Measurements from ENCODE around the gene ZFX. TPM values are rescaled to one million over a fixed set of nuclear protein-coding genes. Genes with fewer than 3 reads are reported as not detected.

Gene ZFX
- total and polyA plus RNA-seq, 4 experiments from 2014 or later, result 33.7 to 72.2 (median 56.6) TPM

DNA sequence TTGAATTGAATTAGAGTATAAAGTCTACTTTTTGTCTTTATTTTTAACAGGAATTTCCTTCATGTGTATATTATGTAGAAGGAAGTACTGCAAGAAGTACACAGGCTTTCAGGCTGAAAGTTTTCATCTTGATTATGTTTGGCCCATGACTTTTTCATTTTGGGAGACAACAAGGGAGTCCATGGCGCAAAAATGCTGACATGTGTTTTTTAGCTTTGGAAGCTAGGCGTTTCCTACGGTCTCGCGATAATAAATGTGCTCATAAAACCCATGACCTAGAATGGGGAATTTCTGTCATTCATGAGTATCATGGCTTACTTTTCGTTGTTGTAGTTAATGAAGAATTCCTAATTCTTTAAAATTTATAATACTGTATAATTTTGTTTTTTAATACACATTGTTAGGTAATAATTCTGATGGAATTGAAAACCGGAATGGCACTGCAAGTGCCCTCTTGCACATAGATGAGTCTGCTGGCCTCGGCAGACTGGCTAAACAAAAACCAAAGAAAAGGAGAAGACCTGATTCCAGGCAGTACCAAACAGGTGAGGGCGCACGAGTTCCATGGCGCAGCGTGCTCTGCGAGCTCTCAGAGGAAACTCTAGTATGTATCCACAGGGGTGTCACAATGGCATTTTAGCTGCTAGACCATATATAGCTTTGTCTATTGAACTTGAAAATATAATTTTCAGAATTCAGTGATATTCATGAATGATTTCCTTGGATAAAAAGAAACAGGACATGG lies 59.1 kb downstream of the ZFX start:
- Histone ChIP-seq H3K9me3 (ENCODE audit: control insufficient read depth in 1 of 2, low read length in 2 of 2) (no peaks in the 10 kb centered on the region), H3K27me3 (ENCODE audit: insufficient read depth, low read length) (no peaks in the 10 kb centered on the region), H3K4me3 (ENCODE audit: low read length in 2 of 2) (no peak overlapping the region), H3K4me1 (ENCODE audit: insufficient read depth, low read length) (no peaks in the 10 kb centered on the region), H3K27ac (ENCODE audit: low read depth, low read length) (no peak overlapping the region), H3K36me3 (ENCODE audit: insufficient read depth, low read length) (peaks cover 13% of the 10 kb centered on the region)
- no peak for DNase-seq
- H3K4me3 Mint-ChIP-seq, result no peak overlapping the region
- no peaks in the 10 kb centered on the region for H3K9me3 Mint-ChIP-seq
- peaks cover 8 to 14% (median 11%) of the 10 kb centered on the region in 4 donors for H3K4me1 Mint-ChIP-seq
- H3K27ac Mint-ChIP-seq, result no peak overlapping the region
- CTCF ChIA-PET (ENCODE audit: partially characterized antibody), result no interaction called here
- POLR2A ChIA-PET (ENCODE audit: partially characterized antibody), result no interaction called here
- H3K36me3 Mint-ChIP-seq, result peaks cover 35% of the 10 kb centered on the region in 2 donors
- H3K27me3 Mint-ChIP-seq, result no peaks in the 10 kb centered on the region
- intact Hi-C loops (cut with micrococcal nuclease), result no loop called here

DNA sequence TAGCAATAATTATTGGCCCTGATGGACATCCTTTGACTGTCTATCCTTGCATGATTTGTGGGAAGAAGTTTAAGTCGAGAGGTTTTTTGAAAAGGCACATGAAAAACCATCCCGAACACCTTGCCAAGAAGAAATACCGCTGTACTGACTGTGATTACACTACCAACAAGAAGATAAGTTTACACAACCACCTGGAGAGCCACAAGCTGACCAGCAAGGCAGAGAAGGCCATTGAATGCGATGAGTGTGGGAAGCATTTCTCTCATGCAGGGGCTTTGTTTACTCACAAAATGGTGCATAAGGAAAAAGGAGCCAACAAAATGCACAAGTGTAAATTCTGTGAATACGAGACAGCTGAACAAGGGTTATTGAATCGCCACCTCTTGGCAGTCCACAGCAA lies 60.7 kb downstream of the ZFX start:
- H3K9me3 Mint-ChIP-seq, result no peaks in the 10 kb centered on the region
- DNase-seq, result no peak
- no peaks in the 10 kb centered on the region for H3K27me3 Mint-ChIP-seq
- H3K36me3 Mint-ChIP-seq, result peaks cover 28 to 36% of the 10 kb centered on the region in 2 donors
- H3K4me3 Mint-ChIP-seq, result no peak overlapping the region
- intact Hi-C loops (cut with micrococcal nuclease), result no loop called here
- CTCF ChIA-PET (ENCODE audit: partially characterized antibody), result no interaction called here
- H3K27ac ChIP-seq (ENCODE audit: low read depth, low read length), result no peak overlapping the region
- H3K4me1 ChIP-seq (ENCODE audit: insufficient read depth, low read length), result no peaks in the 10 kb centered on the region
- H3K4me1 Mint-ChIP-seq, result peaks cover 0 to 1% (median 0%) of the 10 kb centered on the region in 4 donors
- POLR2A ChIA-PET (ENCODE audit: partially characterized antibody), result no interaction called here
- H3K4me3 ChIP-seq (ENCODE audit: low read length in 2 of 2), result no peak overlapping the region
- H3K9me3 ChIP-seq (ENCODE audit: control insufficient read depth in 1 of 2, low read length in 2 of 2), result no peaks in the 10 kb centered on the region
- H3K36me3 ChIP-seq (ENCODE audit: insufficient read depth, low read length), result peaks cover 13% of the 10 kb centered on the region
- no peaks in the 10 kb centered on the region for H3K27me3 ChIP-seq (ENCODE audit: insufficient read depth, low read length)
- H3K27ac Mint-ChIP-seq, result peak overlapping the region in 1 of 7 donors; percentile 38

DNA sequence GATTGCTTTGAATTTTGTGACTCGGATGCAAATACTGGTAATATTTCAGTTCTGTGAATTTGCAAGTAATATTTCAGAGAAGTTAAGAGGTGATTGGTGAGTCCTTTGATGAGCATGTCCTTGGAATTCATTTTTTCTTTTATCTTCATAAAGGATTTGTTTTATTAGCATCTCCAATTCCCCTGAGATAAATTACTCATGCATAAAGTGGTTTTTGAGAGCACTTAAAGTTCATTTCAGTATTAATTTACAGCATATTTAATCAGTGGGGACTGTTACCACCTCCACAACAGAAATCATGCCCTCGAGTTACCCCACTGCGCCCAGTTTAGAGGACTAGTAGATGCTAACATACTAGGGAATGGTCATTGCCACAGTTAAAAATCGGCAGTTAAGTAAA lies 65.0 kb downstream of the ZFX start:
- peaks cover 0 to 5% (median under 1%) of the 10 kb centered on the region in 4 donors for H3K4me1 Mint-ChIP-seq
- no peak overlapping the region for H3K27ac ChIP-seq (ENCODE audit: low read depth, low read length)
- no peaks in the 10 kb centered on the region for H3K27me3 Mint-ChIP-seq
- H3K9me3 Mint-ChIP-seq, result no peaks in the 10 kb centered on the region
- CTCF ChIA-PET (ENCODE audit: partially characterized antibody), result no interaction called here
- POLR2A ChIA-PET (ENCODE audit: partially characterized antibody), result no interaction called here
- H3K36me3 Mint-ChIP-seq, result peaks cover 18 to 24% of the 10 kb centered on the region in 2 donors
- H3K4me3 Mint-ChIP-seq, result no peak overlapping the region
- no peaks in the 10 kb centered on the region for H3K27me3 ChIP-seq (ENCODE audit: insufficient read depth, low read length)
- no peak overlapping the region for H3K4me3 ChIP-seq (ENCODE audit: low read length in 2 of 2)
- intact Hi-C loops (cut with micrococcal nuclease), result no loop called here
- peak overlapping the region in 1 of 7 donors; percentile 69 for H3K27ac Mint-ChIP-seq
- no peak for DNase-seq
- H3K9me3 ChIP-seq (ENCODE audit: control insufficient read depth in 1 of 2, low read length in 2 of 2), result no peaks in the 10 kb centered on the region
- H3K4me1 ChIP-seq (ENCODE audit: insufficient read depth, low read length), result no peaks in the 10 kb centered on the region
- H3K36me3 ChIP-seq (ENCODE audit: insufficient read depth, low read length), result peaks cover 9% of the 10 kb centered on the region

DNA sequence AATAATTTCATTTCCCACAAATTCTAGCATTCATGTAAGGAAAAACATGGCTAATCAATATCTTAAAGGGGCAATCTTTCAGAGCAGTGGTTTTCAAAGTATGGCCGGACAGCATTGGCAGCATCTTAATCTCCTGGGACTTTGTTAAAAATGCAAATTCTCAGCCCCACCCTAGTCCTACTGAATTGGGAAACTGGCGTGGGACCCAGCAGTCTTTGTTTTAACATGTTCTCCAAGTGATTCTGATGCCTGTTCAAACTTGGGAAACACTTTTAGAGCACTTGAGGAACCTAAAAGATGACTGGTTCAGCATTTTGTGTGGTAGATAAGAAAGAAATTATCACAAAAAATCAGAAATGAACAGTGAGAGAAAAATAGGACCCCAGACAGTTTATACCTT lies 65.7 kb downstream of the ZFX start:
- peaks cover 15 to 20% of the 10 kb centered on the region in 2 donors for H3K36me3 Mint-ChIP-seq
- no peaks in the 10 kb centered on the region for H3K9me3 Mint-ChIP-seq
- H3K27ac Mint-ChIP-seq, result peak overlapping the region in 1 of 7 donors; percentile 69
- Histone ChIP-seq H3K4me3 (ENCODE audit: low read length in 2 of 2) (no peak overlapping the region), H3K9me3 (ENCODE audit: control insufficient read depth in 1 of 2, low read length in 2 of 2) (no peaks in the 10 kb centered on the region), H3K4me1 (ENCODE audit: insufficient read depth, low read length) (no peaks in the 10 kb centered on the region), H3K27ac (ENCODE audit: low read depth, low read length) (no peak overlapping the region), H3K36me3 (ENCODE audit: insufficient read depth, low read length) (peaks cover 9% of the 10 kb centered on the region), H3K27me3 (ENCODE audit: insufficient read depth, low read length) (no peaks in the 10 kb centered on the region)
- H3K4me3 Mint-ChIP-seq, result no peak overlapping the region
- H3K27me3 Mint-ChIP-seq, result no peaks in the 10 kb centered on the region
- CTCF ChIA-PET (ENCODE audit: partially characterized antibody), result no interaction called here
- POLR2A ChIA-PET (ENCODE audit: partially characterized antibody), result no interaction called here
- intact Hi-C loops (cut with micrococcal nuclease), result no loop called here
- no peak for DNase-seq
- peaks cover 0 to 5% (median under 1%) of the 10 kb centered on the region in 4 donors for H3K4me1 Mint-ChIP-seq

DNA sequence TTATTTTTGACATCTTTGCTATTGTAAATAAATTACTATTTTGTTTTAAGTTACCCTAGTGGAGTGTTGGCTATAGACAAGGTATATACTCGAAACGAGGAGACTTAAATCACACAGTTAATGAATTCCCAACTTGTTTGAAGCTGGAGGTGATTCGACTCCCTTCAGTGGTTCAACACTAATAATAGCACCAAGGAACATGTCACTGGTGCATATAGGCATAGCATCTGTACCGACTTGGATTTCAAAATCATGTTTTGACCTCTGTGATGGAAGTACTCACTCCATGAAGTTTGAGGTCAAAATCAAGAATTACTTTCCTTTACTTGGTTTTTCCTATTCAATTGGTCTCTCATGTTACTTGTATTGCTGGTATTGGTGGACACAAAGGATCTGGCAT lies 66.5 kb downstream of the ZFX start:
- Histone ChIP-seq H3K27ac (ENCODE audit: low read depth, low read length) (no peak overlapping the region), H3K4me3 (ENCODE audit: low read length in 2 of 2) (no peak overlapping the region), H3K27me3 (ENCODE audit: insufficient read depth, low read length) (no peaks in the 10 kb centered on the region), H3K9me3 (ENCODE audit: control insufficient read depth in 1 of 2, low read length in 2 of 2) (no peaks in the 10 kb centered on the region), H3K4me1 (ENCODE audit: insufficient read depth, low read length) (no peaks in the 10 kb centered on the region), H3K36me3 (ENCODE audit: insufficient read depth, low read length) (peaks cover 3% of the 10 kb centered on the region)
- no peaks in the 10 kb centered on the region for H3K27me3 Mint-ChIP-seq
- intact Hi-C loops (cut with micrococcal nuclease), result no loop called here
- ChIA-PET CTCF (ENCODE audit: partially characterized antibody) (no interaction called here), POLR2A (ENCODE audit: partially characterized antibody) (no interaction called here)
- peaks cover 8 to 14% of the 10 kb centered on the region in 2 donors for H3K36me3 Mint-ChIP-seq
- no peak overlapping the region for H3K4me3 Mint-ChIP-seq
- H3K4me1 Mint-ChIP-seq, result peaks cover 0 to 5% (median under 1%) of the 10 kb centered on the region in 4 donors
- no peak for DNase-seq
- no peaks in the 10 kb centered on the region for H3K9me3 Mint-ChIP-seq
- H3K27ac Mint-ChIP-seq, result no peak overlapping the region

DNA sequence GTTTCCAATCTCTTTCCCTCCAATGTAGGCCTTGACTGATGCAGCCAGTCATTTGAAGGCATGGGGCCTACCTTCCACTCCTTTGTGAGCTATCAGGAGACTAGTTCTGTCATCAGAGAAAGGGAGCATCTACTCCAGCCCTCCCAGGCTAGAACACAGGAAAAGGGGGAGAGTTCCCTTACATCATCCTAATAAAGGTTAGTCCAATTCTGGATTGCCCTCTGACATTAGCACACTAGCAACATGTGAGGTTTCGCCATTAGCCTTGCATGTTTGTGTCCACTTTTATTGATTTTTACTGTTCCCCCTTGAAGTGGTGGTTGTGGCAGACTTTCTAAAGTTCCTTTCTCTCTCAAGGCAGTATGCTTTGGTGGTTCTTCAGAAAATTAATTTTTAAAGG lies 67.3 kb downstream of the ZFX start:
- Mint-ChIP-seq H3K4me1 (peaks cover 0 to 5% (median under 1%) of the 10 kb centered on the region in 4 donors), H3K9me3 (no peaks in the 10 kb centered on the region), H3K36me3 (peaks cover 5 to 12% of the 10 kb centered on the region in 2 donors), H3K27ac (peak overlapping the region in 2 of 7 donors; percentile 24 to 29), H3K4me3 (no peak overlapping the region), H3K27me3 (no peaks in the 10 kb centered on the region)
- H3K27ac ChIP-seq (ENCODE audit: low read depth, low read length), result no peak overlapping the region
- CTCF ChIA-PET (ENCODE audit: partially characterized antibody), result no interaction called here
- H3K4me1 ChIP-seq (ENCODE audit: insufficient read depth, low read length), result no peaks in the 10 kb centered on the region
- no peak overlapping the region for H3K4me3 ChIP-seq (ENCODE audit: low read length in 2 of 2)
- POLR2A ChIA-PET (ENCODE audit: partially characterized antibody), result no interaction called here
- no peak for DNase-seq
- H3K9me3 ChIP-seq (ENCODE audit: control insufficient read depth in 1 of 2, low read length in 2 of 2), result no peaks in the 10 kb centered on the region
- H3K27me3 ChIP-seq (ENCODE audit: insufficient read depth, low read length), result no peaks in the 10 kb centered on the region
- no peaks in the 10 kb centered on the region for H3K36me3 ChIP-seq (ENCODE audit: insufficient read depth, low read length)
- intact Hi-C loops (cut with micrococcal nuclease), result no loop called here

DNA sequence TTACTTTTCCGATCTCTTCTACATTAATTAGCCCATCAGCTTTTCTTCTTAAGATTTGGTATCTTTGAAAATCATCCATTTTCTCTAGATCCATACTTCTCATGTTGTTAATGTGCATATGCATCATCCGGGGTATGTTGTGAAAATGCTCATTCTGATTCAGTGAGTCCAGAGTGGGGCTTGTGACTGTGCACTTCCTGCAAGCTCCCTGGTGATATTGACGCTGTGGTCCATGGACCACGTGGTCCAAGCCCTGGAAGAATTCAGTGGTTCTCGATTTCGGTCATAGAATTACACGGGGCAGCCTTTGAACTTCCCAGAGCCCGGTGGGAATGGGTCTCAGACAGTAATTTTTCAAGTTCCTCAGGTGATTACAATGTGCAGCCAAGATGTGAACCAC lies 69.8 kb downstream of the ZFX start:
- H3K27ac Mint-ChIP-seq, result no peak overlapping the region
- H3K9me3 Mint-ChIP-seq, result no peaks in the 10 kb centered on the region
- ChIA-PET POLR2A (ENCODE audit: partially characterized antibody) (no interaction called here), CTCF (ENCODE audit: partially characterized antibody) (interaction anchor here (1.1 kb wide), 1 partner anchor 137 kb away, joined by 3 read pairs; no protein-coding TSS in a partner anchor)
- peaks cover 0 to 5% (median under 1%) of the 10 kb centered on the region in 4 donors for H3K4me1 Mint-ChIP-seq
- H3K4me3 Mint-ChIP-seq, result no peak overlapping the region
- H3K4me1 ChIP-seq (ENCODE audit: insufficient read depth, low read length), result no peaks in the 10 kb centered on the region
- H3K27me3 ChIP-seq (ENCODE audit: insufficient read depth, low read length), result no peaks in the 10 kb centered on the region
- no peaks in the 10 kb centered on the region for H3K36me3 ChIP-seq (ENCODE audit: insufficient read depth, low read length)
- no peaks in the 10 kb centered on the region for H3K9me3 ChIP-seq (ENCODE audit: control insufficient read depth in 1 of 2, low read length in 2 of 2)
- DNase-seq, result no peak
- peaks cover 0 to 5% of the 10 kb centered on the region in 2 donors for H3K36me3 Mint-ChIP-seq
- intact Hi-C loops (cut with micrococcal nuclease), result no loop called here
- no peak overlapping the region for H3K27ac ChIP-seq (ENCODE audit: low read depth, low read length)
- H3K27me3 Mint-ChIP-seq, result no peaks in the 10 kb centered on the region
- H3K4me3 ChIP-seq (ENCODE audit: low read length in 2 of 2), result no peak overlapping the region

All from CD4-positive, alpha-beta memory T cell (primary cell).